ENCODE measurements around the gene NDUFS1.
"Not testable (repeated sequence)": the region's sequence is repeated elsewhere in the genome, so short reads cannot be mapped to it uniquely, and the experiment has no call there.

The NDUFS1 gene

GRCh38 chr2:206159346-206160124 is at the start of gene NDUFS1, which contains the start of gene EEF1B2:
Gene NDUFS1 (minus strand): TSS chr2:206159444. CDS start chr2:206153678, 5,766 bp downstream.
Gene EEF1B2 (plus strand): TSS chr2:206159895. CDS start chr2:206159980, 85 bp downstream.
- peak; percentile 94 to 98 for DNase-seq

- DNase-seq, result no peak
These were observed 49.7 kb upstream of the NDUFS1 start for GRCh38 chr2:206208900-206209299.

- not testable (repeated sequence) for DNase-seq
These were observed 48.1 kb upstream of the NDUFS1 start for GRCh38 chr2:206207316-206207715.

- DNase-seq, result no peak
These were observed 45.5 kb upstream of the NDUFS1 start for GRCh38 chr2:206204710-206205109.

GRCh38 chr2:206203331-206203730 is 44.1 kb upstream of the NDUFS1 start:
- DNase-seq, result no peak

GRCh38 chr2:206202446-206202845 is 43.2 kb upstream of the NDUFS1 start:
- DNase-seq, result no peak

- DNase-seq, result no peak
These were observed 42.0 kb upstream of the NDUFS1 start for GRCh38 chr2:206201075-206201848.

- DNase-seq, result no peak
These were observed 39.4 kb upstream of the NDUFS1 start for GRCh38 chr2:206198677-206199076.

- DNase-seq, result no peak
These were observed 34.6 kb upstream of the NDUFS1 start for GRCh38 chr2:206193671-206194357.

GRCh38 chr2:206192157-206192556 is 32.9 kb upstream of the NDUFS1 start:
- no peak for DNase-seq

- no peak for DNase-seq
These were observed 31.4 kb upstream of the NDUFS1 start for GRCh38 chr2:206190689-206191088.

- no peak for DNase-seq
These were observed 30.9 kb upstream of the NDUFS1 start for GRCh38 chr2:206190111-206190510.

GRCh38 chr2:206189691-206190090 is 30.4 kb upstream of the NDUFS1 start:
- DNase-seq, result no peak

GRCh38 chr2:206181526-206181925 is 22.3 kb upstream of the NDUFS1 start:
- DNase-seq, result not testable (repeated sequence)

GRCh38 chr2:206176901-206177300 is 17.7 kb upstream of the NDUFS1 start:
- DNase-seq, result no peak

GRCh38 chr2:206176121-206176520 is 16.9 kb upstream of the NDUFS1 start:
- no peak for DNase-seq

GRCh38 chr2:206173147-206173546 is 13.9 kb upstream of the NDUFS1 start:
- no peak for DNase-seq

GRCh38 chr2:206171624-206172397 is 12.6 kb upstream of the NDUFS1 start:
- not testable (repeated sequence) for DNase-seq

GRCh38 chr2:206168230-206168629 is 9.0 kb upstream of the NDUFS1 start:
- not testable (repeated sequence) for DNase-seq

GRCh38 chr2:206164261-206164862 is 5.1 kb upstream of the NDUFS1 start:
- peak; percentile 25 to 50 for DNase-seq

- DNase-seq, result no peak
These were observed 4.1 kb upstream of the NDUFS1 start for GRCh38 chr2:206163251-206163880.

GRCh38 chr2:206162401-206162800 is 3.2 kb upstream of the NDUFS1 start:
- not testable (repeated sequence) for DNase-seq
